NCI-H146 treated with DMSO at 0.1 percent for 48 hours (cell line): Measurements from ENCODE around the gene ATG5.

Experiments
- DNase-seq: peaks from one replicate; lab custom pipeline; 2025; ENCODE audit not compliant: unreplicated experiment; lab: John Stamatoyannopoulos, UW

Gene ATG5

DNA sequence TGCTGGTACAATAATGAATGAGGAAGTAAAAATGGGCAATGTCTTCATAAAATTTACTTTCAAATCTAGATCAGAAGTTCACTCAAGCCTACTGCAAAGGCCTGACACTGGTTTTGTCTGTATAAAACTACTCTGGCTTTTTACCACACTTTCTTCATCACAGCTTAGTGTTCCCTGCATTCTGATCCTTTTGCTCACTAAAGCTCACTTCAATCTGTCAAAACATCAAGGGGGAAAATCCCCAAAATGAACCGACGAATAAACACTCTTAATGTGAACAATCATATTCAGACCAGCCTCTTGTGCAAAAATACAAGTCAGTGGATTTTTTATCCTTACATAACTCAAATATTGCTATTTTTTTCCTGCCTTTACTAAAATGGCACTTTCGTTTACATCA lies 140.9 kb downstream of the ATG5 start:
- DNase-seq = no peak

DNA sequence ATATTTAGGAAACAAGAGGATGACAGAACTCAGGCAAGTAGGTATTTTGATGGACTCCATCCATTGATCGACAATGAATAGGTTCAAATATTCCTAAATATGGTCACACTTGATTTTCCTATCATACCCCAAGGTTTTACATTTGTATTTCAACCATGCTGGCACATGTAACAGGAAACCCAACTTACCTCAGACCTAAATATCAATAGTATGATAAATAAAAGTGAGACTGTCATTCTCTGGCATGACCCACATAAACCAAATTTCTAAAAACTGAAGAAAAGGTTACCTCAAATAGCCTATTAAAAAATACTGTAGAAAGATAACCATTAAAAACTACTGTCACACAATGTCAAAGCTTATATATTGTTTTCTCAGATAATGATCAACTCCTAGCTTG lies 142.1 kb downstream of the ATG5 start:
- DNase-seq = no peak

DNA sequence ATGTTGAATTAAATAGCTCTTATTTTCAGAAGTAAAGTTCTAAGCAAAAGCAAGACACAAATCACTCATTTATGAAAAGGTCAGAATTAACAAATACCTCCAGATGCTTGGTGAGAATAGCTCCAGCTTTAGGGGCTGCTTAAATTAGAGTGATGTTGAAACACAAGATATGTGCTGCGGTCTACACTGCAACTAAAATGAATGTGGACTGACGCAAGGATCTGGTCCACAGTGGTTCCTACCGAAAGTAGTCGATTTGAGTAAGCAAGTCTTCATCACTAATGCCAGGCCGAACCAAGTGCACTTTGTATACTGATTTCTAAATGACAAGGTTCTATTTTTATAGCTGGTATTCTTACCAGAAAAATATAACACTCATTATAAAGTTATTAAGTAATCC lies 143.1 kb downstream of the ATG5 start:
- no peak for DNase-seq

DNA sequence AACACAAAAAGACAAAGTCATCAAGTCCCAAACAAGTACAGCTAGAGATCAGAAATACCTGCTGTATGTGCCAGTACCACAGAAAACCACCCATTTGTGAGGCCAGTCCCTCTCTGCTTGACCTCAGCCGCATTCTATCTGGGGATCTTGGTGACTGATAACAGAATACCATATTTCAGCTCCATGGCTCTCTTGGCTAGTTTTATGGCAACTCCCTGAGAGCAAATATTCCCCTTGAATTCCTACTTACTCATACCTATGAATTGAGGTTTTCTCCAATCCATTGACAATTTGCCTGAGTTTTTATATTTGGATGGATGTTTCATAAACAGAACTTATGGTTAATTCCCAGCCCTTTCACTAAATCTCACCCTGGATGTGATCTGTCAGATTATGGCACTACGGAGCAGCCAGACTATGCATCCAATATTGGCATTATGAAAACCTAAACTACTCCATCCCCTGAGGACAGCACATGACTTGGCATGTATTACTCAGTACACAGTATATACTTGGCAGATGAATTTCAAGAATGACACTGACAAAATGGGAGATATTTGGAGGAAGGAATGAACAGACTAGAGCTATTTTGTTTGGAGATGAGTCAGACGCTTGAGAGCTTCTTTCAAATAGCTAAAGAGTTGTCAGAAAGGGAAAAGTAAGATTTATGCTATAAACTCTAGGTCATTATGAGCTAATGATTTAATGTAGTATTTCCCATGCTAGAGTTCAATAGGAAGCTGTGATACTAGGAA lies 143.7 kb downstream of the ATG5 start:
- DNase-seq = no peak

DNA sequence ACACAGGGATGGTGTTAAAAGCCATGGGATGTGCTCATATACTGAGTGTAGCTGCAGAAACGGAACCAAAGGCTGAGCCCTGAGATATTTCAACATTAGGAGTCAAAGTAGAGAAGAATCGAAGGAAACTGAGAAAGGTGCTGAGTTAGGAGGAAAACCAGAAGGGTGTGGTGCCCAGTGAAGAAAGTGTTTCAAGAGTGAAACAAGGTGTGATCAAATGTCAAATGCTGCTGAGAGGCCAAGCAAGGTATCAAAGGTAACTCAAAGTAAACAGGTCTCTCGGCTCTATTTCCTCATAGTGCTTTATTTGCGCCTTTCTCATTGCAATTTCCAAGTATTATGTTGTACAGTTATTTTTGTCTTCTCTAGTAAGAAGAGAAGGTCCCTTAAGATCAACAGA lies 145.4 kb downstream of the ATG5 start:
- no peak for DNase-seq

DNA sequence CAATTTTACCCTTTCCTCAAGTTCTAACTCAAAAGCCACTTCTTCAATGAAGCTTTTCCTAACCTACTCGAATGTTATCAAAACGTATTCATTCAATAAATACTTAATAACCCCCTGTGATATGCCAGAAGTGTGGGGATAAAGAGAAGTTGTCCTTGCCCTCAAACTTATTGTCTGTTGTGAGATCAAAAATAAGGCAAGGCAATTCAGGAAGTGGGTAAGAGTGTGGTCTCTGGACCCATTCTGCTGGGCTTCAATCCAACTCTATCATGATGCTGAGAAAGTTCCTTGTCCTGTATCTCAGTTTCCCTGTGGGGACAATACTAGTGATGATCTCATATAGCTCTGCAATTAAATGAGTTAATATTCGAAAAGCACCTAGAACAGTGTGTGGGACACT lies 146.7 kb downstream of the ATG5 start:
- no peak for DNase-seq

DNA sequence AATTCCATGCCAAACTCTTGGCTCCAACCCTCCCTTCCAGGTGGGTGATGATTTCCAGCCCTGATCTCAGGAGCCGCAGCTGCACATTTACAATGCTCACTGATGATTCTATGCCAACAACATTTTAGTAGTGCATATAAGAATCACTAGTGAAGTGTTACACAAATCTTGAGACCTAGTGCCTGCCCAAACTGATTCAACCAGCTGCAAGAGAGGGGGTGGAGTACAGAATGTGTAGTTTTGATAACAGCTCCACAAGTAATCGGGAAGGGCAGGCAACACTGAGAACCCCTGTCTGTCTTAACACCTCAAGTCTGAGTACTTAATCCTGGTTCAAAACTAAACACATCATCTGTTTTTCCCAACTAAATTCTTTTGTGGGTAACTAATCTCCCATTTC lies 147.8 kb downstream of the ATG5 start:
- DNase-seq = no peak

DNA sequence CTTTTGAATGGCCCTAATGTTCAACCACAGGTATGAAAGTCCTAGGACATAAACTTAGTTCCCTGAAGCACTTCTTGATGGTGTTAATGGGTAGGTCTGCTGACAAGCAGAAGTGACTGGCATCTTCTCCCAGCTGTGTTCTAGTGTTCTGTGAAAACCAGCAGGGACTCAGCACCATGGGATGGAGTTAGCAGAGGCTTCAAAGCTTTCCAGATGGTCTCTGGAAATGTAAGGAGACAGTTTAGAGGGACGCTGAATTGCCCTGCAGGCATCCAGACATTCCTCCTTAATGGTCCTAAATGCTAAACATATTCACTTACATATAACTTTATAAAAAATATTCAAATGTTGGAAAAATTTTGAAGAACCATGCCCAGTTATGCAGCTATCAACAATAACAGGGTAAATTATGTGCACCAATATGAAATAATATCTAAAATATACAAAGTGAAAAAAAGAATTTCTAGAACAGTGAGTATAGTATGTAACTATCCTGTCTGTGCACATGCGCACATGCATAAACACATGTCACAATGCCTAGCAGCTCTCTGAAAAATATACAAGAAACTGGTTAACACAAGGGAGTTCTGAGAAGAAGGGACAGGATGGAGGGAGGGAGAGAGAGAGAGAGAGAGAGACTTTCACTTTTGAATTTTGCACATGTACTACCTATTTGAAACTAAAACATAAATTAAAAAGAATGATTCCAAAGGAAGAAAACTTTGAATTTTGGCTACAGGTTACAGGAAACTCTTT lies 152.3 kb downstream of the ATG5 start:
- no peak for DNase-seq

DNA sequence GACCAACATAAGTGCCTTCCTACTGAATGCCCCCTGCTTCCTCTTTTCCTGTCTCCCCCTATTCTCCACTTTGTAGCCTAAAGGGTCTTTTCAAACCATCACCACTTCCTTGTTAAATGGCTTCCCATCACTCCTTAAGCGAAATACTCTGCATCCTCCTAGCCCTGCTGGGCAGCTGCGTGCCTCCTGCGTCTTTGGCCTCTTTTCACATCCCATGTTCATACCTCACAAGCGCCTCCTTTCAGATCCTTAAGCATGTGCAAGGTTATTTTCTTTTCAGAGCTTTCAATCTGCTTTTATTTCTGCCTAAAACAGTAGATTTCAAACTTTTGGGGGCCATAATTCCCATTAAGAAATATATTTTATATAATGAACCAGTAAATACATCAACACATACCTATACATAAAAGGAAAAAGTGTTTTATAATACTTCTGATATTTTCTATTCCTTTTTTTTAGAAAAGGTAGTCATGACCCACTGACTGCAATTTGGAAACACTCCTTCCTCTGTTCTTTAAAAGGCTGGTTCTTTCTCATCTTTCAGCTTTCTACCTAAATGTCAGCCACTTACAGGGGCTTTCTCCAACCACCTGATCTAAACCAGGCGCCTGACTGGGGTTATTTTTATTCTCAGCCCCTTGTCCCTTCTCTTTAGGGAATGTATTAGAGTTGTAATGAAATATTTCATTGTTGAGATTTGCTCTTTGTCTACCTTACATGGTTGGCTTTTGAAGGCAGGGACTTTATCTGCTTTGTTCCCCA lies 155.3 kb downstream of the ATG5 start:
- DNase-seq = no peak

DNA sequence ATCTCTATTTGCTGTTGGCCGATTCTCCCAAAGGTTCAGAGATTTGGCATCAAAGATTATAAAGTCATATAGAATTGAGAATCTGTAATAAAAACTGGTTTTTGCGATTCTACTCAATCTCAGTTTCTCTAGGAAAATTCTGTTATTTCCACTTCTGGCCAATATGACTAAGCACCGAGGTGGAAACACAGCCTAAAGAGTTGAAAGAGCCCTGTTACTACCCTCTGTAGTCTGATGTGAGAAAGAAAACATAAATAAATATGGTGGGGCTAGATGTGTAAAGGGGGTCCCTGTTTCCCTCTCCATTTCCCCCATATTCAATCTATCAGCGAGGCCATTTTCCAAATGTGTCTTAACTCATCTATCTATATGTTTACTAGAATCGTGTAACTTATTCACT lies 156.0 kb downstream of the ATG5 start:
- DNase-seq = no peak

DNA sequence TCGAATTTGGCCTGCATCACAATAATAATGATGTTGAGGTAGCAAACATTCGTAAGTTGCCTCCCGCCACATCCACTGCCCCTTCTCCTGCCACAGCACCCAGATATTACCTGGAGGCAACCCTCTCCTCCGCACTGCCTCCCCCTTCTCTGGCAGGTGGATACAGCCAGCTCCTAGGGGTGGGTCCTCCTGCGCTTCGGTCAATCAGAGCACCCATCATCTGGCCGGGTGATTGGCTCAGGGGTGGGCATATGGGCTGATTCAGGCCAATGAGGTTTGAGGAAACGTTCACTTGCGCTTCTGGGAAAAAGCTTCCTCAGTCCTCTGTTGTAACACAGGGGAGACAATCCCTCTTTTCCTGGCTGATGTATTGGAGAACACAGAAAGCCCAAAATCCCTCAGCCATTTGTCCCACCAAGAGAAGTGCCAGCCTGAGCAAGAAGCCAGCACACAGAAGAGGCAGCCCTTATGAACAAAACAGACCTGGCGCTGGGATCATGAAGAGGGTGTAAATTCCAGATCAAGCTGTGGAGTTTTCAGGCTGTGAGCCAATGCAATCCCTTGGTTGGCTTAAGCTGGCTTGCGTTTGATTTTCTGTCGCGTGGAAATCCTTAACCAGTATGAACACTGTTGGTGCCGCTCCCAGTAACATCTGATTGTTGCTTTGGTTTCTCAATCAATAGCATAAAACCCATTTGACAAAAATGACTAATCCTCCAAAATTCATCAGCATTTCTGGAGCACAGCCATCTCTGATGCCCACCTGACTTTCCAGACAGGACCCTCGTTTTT lies 157.3 kb downstream of the ATG5 start:
- DNase-seq = no peak

DNA sequence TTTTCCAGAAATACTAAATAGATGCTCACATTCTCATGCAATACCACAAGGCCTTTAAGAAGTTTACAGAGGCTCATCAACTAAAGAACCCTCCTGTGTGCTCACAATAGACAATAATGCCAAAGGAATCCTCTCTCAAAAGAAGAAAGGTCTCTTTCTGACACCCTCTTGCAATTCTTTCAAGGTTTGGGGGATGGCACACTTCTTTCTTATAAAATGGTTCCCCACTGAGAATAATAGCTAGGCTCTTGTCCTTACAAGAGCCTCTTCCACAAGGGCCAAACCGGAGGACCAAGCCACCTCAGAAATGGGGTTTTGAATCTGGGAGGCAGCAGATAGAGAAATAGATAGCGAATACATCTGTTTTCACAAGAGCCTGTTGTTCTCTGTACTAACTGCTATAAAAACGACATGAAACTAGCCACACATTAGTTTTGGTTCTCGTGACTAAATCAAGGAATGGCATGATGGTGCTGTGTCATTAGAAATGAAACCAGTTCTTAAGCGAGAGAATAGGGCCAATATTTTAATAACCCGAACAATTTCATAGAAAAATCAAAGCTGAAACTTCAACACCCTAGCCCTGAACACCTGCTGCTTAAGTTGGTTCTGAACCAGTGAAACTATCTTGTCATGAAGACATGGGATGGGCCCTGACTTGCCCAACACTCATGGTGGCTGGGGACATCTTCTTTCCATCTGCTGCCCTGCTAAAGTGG lies 158.3 kb downstream of the ATG5 start:
- DNase-seq = no peak

DNA sequence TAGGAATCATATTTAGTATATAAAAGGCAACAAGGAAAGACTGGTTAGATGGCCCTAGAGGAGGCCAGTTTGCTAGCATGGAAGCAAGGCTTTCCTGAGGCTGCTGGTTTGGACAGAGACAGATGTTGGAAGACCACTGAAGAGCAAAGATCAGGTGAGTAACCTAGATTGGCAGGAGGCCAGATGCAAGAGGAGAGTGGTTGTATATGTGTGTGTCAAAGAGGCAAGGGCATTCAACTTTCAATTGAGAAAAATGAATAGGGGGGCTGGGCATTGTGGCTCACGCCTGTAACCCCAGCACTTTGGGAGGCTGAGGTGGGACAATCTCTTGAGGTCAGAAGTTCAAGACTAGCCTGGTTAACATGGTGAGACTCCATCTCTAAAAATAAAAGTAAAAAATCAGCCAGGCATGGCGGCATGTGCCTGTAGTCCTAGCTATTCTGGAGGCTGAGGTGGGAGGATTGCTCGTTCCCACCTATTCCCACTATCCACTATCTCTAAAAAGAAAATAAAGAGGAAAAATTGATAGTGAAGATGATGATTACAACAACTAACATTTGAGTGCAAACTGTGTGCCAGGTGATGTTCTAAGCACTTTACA lies 159.6 kb downstream of the ATG5 start:
- no peak for DNase-seq

DNA sequence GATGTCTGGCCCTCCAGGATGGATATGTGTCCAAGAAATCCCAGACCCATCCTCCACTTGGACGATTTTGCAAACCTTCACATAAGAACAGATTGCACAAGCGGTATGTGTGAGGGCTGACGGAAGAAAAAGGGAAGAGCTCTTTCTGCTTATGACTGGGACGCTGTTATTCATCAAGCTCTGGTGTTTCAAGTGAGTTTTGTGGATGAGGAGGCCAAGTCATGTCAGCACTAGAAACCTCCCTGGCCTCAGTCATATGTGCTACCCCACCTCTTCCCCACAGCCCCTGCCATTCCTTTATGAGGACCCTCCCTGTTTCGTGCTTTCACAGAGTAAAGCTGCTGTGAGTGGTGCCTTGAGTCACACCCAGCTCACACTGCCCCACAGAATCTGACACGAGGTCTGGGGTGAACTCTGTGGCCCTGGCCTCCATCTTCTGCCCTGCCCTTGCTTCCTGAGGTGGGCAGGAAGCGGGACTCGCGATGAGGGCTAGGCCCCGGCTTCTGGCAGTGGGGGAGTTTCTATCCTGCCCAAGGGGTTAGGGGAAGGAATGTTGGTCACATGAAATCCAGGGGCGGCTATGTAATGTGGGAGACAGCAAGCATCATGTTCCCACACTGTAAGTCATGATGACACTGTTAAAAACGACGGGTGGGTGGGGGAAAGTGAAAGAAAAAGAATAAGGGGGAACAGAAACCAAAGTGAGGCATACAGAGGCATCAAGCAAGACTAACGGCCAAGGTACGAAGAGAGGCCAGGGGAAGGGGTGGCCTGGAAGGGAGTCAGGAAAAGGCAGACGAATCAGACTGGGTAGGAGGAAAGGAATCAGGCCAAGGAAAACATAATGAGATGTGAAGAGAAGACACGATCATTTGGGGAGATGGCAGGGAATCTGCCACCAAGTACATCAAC lies 161.3 kb downstream of the ATG5 start:
- DNase-seq = no peak

DNA sequence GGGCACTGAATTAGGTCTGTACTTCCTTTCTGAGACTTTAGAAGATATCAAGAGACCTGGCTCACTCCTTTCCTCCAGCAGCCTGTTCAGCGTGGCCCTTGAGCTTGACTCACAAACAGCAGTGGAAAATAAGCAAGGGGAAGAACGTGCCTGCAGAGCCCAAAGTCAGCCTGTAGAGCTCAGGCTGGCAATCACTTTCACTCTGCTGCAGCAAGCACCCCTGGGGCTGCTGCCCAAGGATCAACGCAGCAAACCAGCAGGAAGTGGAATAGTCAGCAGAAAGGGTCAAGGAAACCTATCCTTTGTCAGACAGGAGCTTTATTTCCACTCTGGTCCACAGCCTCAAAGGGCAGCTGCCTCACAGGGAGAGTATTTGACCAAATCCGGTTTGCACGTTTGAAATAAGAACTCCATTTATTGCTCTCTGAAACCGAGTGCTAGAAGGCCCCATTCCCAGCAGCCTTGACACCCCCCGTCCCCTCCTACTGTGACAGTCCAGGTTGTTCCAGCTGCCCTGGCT lies 162.1 kb downstream of the ATG5 start:
- no peak for DNase-seq

DNA sequence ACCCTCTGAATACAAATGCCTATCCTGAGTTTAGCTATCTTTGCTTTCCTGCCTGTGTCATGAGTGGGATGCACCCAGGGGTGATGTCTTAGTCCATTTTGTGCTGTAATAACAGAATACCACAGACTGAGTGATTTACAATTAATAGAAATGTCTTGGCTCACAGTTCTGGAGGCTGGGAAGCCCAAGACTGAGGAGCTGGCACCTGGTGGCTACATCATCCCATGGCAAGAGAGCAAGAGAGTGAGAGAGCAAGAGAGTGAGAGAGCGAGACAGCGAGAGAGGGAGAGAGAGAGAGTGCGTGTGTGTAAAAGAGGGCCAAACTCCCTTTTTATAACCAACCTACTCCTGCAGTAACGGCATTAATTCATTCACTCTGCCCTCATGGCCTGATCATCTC lies 162.6 kb downstream of the ATG5 start:
- no peak for DNase-seq

DNA sequence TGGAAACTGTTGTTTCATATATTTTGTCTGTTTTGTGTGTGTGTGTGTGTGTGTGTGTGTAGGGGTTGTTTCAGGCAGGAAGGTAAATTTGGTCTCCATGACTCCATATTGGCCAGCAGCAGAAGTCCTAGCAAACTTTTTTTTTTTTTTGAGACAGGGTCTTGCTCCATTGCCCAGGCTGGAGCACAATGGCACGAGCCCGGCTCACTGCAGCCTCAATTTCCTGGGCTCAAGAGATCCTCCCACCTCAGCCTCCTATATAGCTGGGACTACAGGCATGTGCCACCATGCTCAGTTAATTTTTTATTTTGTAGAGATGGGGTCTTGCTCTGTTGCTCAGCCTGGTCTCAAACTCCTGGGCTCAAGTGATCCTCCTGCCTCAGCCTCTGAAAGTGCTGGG lies 163.7 kb downstream of the ATG5 start:
- DNase-seq = no peak

DNA sequence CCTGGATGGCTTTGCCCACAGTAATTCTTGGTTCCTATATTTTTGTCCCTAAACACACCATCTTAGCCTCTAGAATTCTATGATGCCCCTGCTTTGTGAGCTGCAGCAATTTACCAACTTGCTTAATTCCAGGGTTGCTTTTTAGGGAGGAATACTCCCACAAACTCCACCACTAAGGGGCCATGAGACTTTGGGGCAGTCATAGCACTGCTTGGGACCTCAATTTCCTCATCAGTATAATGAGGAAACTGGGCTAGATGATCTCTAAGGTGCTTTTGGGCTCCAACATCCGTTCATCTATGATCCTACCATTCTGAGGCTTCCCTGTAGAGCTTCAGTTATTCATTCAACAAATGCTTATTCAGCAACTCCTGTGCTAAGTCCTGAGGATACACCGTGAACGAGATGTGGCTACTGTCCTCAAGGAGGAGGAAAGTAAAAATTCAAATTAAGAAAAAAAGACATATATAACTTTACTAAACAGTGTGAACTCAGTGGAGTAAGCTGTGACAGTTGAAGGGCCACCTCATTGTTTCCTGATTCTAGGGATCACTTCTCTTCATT lies 164.2 kb downstream of the ATG5 start:
- no peak for DNase-seq

DNA sequence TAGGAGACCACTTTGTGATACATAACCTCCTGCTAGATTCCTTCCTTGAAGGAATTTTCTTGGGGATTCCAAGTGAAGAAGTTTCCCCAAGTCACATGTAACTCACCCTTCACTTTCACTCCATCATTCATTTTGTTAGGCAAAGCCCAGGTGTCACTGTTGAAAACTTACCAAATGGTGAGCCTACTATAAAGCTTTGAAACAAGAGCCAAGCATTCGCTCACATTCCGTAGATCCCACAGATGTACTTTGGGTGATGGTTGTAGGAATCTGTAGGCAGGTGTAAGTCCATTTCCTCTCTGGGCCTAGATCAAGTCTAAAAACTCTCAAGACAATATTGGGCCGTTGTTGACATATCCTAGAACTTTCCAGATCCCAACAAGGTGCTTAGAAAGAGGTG lies 165.4 kb downstream of the ATG5 start:
- DNase-seq = no peak
